Activated CD8-positive, alpha-beta memory T cell treated with anti-CD3 and anti-CD28 coated beads, Interleukin-2, amount 50 U/mL, for 4 hours (primary cell): ENCODE results near the gene NKIRAS2.
A peak's percentile ranks its signal among the peaks of the same experiment; 100 is the strongest.
"Not testable (repeated sequence)": the region's sequence is repeated elsewhere in the genome, so short reads cannot be mapped to it uniquely, and the experiment has no call there.

Experiments
- DNase-seq: peaks from one replicate; pipeline ENCODE4 v3.0.0-alpha.2; 2020

NKIRAS2 gene

DNA sequence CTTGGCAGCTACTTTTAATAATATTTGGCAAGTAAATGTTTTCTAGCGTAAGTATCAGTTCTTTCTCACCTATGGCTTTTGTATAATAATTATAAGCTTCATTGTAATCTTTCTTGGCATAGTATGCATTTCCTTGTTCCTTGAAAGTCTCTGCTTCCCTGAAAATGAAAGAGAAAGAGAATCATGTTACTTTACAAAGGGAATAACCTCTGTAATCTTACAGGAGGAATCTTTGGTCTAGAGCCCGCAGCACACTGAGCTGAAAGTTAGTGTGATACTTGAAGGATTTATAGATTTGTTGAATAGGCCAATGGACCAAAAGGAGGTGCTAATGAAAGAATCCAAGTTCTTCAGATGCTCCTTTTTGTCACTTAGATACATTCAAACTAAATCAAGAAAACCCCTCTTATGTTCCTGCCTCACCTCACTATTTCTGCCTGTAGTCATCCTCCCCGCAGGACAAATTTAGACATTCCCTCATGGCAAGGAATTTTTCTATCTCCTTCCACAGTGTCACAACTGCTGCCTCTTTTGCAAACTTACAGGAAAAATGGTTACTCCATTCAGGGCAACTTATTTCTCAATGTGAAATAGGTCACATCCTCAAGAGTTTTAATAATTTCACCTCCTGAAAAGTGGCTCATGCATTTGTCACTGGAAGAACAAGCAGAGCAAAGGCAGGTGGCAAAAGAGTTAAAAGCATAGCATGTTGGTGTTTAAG lies 19.3 kb upstream of the NKIRAS2 start:
- DNase-seq: no peak

DNA sequence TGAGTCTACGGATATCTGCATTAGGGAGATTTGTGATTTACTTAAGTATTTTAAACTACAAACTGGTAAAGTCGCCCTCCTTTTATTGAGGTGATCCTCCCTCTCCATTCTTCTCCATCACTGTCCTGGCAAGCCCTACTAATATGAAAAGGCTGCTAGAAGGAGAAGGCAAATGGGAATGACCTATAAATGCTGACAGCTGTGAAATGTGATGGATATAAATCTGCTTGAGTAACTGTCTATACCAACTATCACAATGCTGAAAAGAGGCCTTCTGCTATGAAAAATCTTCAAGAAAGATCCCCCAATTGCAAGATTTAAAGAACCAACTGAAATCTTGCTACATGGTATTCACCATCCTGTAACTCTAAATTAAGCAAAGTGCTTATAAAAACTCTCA lies 18.2 kb upstream of the NKIRAS2 start:
- DNase-seq: no peak

DNA sequence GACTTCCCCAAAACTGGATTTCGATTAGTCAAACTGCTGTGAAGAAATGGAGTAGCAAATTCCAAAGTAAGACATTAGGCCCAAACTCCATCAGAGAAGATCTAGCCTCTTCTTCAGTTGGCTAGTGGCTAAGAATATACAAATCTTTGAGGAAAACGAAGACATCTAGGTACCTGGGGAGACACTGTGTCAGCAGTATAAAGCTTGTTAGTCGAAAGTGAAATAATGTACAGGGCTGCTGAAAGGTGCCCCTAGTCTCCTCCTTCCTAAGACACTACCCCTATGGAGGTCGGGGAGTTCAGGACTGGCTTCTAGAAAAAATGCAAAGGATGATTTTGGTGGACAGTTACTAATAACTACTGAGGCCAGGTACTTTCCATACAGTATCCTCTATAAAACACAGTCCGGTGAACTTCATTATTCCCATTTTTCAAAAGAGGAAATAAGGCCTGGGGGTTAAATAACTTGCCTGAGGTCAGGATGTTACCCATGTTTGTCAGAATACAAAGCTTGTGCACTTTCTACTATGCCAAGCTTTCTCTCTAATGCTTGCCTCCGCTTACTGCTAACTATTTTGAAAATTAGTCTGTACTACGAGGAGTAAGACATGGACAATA lies 17.6 kb upstream of the NKIRAS2 start:
- no peak for DNase-seq

DNA sequence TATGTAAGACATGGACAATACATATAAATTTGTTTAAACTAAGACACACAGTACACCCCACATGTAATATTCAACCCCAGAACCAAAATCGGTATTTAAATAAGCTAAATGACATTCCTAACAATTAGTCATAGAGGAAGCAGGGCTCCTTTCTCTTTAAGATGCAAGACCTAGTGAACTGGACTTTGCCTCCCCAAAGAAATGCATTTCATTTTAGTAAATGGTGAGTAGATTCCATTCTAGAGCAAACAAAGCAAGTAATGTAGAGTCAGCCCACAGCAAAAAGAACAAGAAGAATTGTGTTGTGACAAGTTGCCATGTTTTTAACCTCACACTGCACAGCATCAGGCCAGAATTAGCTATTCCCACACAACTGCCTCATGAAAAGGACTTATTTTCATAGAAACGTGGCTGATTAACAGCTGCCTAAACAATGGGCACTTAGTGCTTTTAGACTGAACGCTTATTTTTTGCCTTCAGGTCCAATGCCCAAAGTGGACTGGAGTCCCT lies 17.0 kb upstream of the NKIRAS2 start:
- DNase-seq: no peak

DNA sequence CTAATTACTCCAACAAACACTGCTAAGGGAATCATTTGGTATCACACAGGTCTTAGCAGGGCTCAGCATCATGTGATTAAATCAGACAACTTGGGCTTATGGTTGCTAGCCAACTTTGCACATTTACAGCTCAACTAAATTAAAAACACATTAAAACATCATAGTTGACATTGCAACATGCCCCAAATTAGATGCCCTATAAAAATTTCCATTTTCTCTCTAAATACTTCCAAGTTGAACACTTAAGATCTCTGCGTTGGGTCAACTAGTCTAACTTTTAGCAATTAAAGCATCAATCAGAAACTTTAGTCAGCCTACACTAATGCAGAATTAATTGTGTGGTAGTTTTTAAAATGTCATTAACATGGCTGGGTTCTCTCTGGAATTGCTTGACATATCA lies 14.7 kb upstream of the NKIRAS2 start:
- DNase-seq: no peak

DNA sequence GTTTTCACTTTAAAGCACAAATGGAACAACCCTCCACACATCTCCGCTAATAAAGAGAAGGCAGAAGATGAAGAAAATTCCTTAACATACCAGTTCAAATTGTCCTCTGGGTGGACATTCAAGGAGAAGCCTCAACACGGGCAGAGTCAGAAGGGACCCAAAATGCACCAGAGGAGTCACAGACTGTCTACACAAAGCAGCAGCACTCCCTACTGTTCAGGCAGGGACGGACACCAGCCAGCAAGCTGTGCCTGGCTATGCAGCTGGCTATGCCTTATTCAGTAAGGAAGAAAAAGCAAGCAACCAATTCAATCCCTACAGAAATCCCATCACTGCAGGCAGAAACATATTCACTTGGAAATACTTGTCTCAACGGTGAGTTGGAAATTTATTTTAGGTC lies 10.7 kb upstream of the NKIRAS2 start:
- DNase-seq: no peak

DNA sequence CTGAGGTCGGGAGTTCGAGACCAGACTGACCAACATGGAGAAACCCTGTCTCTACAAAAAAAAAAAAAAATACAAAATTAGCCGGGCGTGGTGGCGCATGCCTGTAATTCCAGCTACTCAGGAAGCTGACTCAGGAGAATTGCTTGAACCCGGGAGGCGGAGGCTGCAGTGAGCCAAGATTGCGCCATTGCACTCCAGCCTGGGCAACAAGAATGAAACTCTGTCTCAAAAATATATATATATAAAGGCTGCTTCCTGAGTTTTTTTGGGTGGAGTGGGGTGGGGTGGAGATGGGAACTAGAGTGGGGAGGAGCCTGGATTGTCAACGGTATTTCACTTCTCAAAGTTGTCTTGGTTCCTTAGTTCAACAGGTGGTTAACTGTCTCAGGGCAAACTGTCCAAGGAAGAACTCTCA lies 9.6 kb upstream of the NKIRAS2 start:
- not testable (repeated sequence) for DNase-seq

DNA sequence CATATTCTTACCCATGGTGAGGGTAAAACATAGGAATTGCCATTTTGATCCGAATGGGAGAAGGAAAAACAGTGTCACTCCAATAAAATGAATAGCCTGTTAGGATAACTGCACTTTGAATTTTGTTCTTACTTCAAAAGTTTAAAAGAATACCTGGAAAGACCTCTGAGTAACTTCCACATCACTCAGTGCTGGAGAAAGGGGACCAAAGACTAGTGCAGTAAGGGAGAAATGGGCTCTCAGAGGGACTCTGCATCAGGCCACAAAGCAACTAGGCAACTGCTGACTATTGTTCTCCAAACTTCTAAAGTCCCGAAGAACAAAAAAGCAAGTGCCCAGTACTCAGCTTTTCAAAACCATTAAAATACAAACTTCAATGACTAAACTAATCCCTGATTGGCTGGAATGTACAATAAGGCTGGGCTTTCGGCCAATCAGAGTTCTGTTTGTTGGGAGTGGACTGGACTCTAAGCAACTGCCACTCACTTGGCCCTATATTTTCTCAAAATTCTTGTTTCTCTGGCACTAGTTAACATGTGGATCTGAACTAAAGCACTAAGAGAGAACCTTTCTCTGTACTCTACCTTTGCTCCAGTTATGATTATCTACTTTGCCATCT lies 8.9 kb upstream of the NKIRAS2 start:
- DNase-seq: no peak

DNA sequence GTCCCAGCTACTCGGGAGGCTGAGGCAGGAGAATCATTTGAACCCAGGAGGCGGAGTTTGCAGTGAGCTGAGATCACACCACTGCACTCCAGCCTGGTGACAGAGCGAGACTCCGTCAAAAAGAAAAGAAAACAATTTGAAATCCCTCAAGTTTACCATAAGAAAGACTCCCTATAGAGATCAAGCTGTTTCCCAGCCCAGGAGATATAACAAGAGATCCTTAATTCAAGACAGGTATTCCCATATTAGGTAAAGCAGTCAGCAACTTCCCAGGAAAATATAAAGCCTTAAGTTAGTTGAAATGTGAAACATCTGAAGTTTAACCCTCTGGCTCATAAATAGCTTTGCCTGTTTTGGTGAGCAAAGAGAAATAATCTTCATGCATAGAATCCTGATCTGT lies 7.5 kb upstream of the NKIRAS2 start:
- DNase-seq: not testable (repeated sequence)

DNA sequence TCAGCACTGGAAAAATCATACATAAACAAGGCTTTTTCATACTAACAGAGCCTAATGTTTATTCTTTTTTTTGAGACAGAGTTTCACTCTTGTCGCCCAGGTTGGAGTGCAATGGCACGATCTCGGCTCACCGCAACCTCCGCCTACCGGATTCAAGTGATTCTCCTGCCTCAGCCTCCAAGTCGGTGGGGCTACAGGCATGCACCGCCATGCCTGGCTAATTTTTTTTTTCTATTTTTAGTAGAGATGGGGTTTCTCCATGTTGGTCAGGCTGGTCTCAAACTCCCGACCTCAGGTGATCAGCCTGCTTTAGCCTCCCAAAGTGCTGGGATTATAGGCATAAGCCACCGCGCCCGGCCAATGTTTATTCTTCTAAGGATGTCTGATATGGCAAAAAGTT lies 6.2 kb upstream of the NKIRAS2 start:
- DNase-seq: not testable (repeated sequence)

DNA sequence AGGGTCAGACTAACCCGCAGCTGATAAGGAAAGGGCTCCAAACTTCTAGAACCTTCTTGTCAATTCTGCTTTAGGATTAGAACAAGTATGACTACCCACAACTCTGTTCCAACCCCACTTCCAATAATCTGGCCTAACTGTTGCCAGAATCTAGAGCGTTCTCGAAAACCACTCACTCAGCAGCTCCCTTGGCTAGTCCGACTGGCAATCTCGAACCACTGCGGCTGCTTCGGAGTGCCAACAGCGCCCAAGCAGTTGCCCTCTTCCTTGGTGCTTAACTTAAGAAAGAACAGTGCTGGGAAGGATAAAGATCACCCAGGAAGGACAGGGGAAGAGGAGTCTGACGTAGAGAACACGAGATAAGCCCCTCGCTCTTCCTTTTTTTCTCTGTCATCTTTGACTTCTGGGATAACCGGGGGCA lies 3.5 kb upstream of the NKIRAS2 start:
- no peak for DNase-seq

DNA sequence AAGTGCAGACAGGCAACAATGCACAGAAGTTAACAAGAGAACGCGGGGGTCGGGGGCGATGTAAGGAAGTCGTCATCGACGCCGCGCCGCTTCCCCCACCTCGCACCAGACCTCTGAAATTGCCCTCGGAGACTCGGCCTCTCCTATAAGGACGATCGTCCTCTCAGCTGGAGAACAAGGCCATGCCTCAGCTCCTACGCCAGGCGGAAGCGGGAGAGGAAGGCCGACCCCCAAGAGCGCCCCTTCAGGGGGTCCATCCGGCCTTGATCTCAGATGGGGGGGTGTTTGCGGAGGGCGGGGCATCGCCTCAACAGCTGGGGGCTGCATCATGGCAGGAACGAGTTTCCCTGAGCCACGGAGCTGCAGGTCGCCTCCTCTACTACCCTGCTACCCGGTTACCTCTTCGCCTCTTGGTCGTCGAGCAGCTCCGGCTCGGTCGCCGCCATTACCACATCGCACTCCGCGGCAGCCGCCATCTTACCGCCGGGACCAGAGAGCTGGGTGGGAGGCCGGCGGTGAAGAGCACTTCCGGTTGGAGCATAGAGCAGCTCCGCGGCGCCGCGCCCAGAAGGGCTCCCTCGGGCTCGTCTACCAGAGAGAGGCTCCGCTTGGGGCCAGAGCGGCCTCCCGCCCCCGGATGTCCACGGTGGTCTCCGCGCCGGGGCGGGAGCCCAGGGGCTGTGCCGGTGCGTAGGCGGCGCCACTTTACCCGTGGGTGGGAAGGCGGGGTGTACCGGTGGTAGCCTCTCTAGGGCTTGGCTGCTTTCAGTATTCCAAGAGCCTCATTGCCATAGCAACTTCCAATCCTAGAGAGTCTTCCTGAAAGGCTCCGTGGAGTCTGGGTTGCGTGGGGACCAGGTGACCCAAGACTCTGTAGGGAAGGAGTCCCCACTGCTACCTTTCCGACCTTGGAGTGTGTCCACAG lies 2.7 kb upstream of the NKIRAS2 start, which contains the start of gene DNAJC7:
Gene DNAJC7, minus strand, starts transcription at position 499 of the 925 bp plus-strand sequence. Its CDS starts 23 bp downstream, at position 476.
- DNase-seq: peak; percentile 89

DNA sequence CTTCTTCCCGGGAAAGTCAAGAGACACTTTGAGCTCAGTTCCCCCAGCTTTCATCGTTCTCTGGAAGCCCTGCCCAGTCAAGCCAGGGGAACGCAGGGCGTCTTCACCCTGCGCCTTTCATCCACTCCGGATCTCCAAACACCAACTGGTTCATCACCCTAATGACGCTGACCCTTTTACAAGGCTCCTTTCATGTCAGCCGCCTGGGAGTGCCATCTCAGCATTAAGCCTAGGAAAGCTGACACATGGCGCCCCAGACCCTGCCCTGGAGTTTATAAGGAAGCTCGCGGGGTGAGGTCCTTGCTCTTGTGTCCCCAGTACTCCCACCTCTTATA lies 2.1 kb upstream of the NKIRAS2 start:
- no peak for DNase-seq

DNA sequence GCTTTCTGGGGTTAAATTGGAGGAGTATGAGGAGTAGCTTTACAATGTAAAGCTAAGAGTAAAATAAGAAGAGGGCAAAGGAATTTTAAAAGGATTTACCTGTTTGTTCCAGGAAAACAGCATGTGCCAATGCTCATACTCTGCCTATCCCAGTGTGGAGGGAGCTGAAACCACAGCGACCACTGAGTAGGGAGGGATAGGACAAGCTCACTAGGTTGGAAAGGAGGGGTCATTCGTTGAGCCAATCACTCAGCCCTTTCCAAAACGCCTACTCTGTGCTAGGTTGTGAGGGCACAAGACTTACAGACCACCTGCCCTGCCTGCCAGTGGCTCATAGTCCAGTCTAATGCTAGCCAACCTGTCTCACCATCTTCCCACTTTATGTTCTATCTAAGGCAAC lies 1.6 kb upstream of the NKIRAS2 start:
- DNase-seq: no peak

DNA sequence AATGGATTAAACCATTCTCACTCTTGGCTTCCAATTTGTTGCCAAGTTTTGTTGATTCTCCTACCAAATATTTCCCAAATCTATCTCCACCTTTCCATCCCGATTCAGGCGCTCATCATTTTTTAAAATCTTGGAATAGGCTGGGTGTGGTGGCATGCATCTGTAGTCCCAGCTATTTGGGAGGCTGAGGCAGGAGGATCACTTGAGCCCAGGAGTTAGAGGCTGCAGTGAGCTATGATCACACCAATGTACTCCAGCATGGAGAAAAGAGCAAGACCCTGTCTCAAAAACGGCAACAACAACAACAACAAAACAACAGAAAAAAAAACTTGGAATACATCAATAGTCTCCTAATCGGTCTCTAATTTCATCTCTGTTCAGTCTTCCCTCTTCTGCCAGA lies 902 bp upstream of the NKIRAS2 start:
- DNase-seq: no peak

DNA sequence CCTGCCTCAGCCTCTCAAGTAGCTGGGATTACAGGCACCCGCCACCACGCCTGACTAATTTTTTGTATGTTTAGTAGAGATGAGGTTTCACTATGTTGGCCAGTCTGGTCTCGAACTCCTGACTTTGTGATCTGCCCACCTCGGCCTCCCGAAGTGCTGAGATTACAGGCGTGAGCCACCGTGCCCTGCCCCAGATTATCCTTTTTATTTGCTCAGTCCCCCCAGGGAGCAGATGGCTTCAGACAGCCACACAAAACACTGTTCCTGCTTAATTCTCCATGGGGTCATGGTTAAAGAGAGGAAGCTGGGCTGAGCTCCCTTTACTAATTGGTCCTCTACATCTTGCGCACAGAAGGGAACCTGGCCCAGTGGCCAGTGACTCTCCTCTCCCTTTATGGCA lies 955 bp downstream of the NKIRAS2 start:
- DNase-seq: not testable (repeated sequence)

DNA sequence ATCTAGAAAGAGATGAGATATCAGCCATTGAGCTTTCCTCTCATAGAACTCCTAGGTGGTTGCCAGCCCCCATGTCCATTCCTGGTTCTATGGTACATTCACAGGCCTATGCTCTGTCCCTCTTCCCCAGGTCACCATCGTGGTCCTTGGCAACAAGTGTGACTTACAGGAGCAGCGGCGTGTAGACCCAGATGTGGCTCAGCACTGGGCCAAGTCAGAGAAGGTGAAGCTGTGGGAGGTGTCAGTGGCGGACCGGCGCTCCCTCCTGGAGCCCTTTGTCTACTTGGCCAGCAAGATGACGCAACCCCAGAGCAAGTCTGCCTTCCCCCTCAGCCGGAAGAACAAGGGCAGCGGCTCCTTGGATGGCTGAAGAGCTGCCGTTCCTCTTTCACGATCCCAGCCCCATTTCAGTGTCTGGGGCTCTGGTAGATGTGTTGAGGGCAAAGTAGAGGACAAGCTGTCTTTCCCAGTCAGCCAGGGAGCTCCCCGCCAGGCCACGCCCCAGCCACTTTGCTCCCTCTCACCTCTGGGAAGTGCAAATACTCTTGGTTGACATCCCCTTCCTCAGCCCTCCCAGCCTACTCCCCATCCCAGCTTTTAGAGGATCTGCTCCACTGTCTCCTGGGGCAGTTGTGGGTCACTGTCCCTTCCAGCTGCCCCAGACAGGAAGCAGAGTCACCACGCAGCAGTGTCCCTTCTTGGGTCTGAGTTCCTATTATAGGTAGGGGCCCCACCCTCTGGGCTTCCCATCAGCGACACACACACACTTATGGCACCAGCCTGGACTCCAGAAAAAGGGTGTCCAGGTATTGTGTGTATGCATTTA lies 3.8 kb downstream of the NKIRAS2 start:
- DNase-seq: no peak

DNA sequence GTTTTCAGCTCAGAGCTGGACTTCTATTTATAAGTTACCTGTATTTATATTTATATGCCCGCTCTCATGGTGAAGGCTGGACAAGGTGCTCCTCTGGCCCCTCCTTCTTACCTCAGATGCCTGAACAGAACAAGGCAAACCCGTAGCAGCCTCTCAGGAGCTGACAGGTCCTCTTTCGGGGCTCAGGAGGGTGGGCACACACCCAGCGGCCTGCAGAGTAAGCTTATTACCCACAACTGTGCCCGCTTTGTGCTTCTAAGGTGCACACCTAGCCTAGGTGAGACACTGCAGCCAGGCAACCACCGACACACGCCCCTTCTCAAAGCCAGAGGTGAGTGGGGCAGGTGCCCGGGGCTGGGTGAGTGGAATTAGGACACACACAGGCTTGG lies 5.3 kb downstream of the NKIRAS2 start:
- no peak for DNase-seq

DNA sequence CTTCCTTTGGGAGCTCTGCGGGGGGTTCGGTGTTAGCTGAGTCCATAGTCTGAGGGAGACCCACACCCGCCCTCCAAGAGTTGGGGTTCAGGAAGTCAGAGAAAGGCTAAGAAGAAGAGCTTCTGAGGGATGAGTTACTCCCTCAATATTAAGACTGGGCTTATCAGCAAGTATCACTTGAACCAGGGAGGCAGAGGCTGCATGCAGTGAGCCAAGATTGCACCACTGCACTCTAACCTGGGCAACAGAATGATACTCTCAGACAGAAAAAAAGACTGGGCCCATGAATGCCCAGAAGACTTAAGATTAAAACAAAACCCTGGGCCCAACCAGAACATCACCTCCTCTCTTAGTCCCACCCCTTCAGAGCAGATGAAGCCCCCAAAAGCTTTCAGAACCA lies 6.0 kb downstream of the NKIRAS2 start:
- no peak for DNase-seq

DNA sequence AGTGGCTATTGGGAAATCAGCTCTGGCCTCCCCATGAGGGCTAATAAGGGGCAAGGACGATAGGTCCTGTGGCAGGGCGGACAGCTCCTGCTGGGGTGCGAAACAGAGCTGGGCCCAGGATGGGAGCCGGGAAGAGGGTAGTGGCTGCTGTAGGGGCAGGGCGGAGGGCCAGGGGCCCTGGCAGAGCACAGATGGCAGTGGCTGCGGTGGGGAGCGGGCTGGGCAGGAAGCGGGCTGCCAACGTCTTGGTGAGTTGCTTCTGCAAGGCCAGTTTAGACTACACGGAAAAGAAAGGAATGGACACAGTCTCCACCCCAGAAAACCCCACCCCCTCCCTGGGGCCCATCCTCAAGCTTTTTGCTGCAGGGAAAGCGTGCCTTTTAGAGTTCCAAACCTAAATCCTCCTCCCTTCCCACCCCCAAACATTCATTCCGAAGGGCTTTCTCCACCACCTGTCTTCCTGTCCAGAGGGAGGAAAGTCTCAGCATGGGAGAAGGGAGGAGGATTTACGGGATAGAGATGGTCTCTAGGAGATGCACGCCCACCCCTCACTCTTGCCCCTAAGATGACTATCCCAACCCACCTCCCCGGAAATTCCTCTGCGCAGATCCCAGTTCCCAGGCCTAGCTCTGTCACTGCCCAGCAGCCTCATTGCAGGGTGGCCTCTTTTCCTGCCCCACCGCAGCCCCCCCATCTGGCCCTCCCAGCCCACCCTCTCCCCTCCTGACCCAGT lies 7.1 kb downstream of the NKIRAS2 start:
- no peak for DNase-seq

DNA sequence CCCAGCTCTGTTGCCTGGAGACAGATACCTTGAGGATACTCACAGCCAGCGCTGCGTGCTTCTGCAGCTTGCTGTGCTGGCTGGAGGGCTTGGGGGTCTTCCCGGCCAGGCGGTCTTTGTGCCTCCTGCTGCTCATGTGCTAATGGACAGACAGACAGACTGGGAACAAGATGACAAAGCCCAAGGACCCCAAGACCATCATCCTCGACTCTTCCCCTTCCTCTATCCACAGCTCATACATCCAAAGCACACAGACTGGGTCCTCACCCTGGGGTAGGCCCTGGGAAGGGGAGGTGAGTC lies 7.7 kb downstream of the NKIRAS2 start:
- no peak for DNase-seq
